Measurements from ENCODE around the gene TEX54.
"Not testable (repeated sequence)": the region's sequence is repeated elsewhere in the genome, so short reads cannot be mapped to it uniquely, and the experiment has no call there.

The TEX54 gene

GRCh38 chr11:62847767-62848314, 15.2 kb upstream of the TEX54 start:
- H3K4me3 ChIP-seq (ENCODE audit: low read length): no peak overlapping the region
- TF ChIP-seq CTCF (IDR thresholded peaks at IDR 0.05; ENCODE audit: insufficient read depth, low read depth, low read length, missing control alignments): no peak
- DNase-seq (ENCODE audit: low read depth): no peak

GRCh38 chr11:62846177-62846576, 13.5 kb upstream of the TEX54 start:
- H3K4me3 ChIP-seq (ENCODE audit: low read length): no peak overlapping the region
- no peak for TF ChIP-seq CTCF (IDR thresholded peaks at IDR 0.05; ENCODE audit: insufficient read depth, low read depth, low read length, missing control alignments)

GRCh38 chr11:62844154-62844553, 11.5 kb upstream of the TEX54 start:
- TF ChIP-seq CTCF (IDR thresholded peaks at IDR 0.05; ENCODE audit: insufficient read depth, low read depth, low read length, missing control alignments): no peak
- DNase-seq (ENCODE audit: low read depth): no peak
- no peak overlapping the region for H3K4me3 ChIP-seq (ENCODE audit: low read length)

More at GRCh38 chr11:62846177-62846576, 13.5 kb upstream of the TEX54 start:
- DNase-seq (ENCODE audit: low read depth): no peak

GRCh38 chr11:62843466-62843865, 10.8 kb upstream of the TEX54 start:
- no peak overlapping the region for H3K4me3 ChIP-seq (ENCODE audit: low read length)
- no peak for TF ChIP-seq CTCF (IDR thresholded peaks at IDR 0.05; ENCODE audit: insufficient read depth, low read depth, low read length, missing control alignments)
- DNase-seq (ENCODE audit: low read depth): no peak

GRCh38 chr11:62842891-62843290, 10.2 kb upstream of the TEX54 start:
- not testable (repeated sequence) for H3K4me3 ChIP-seq (ENCODE audit: low read length)

GRCh38 chr11:62842171-62842741, 9.6 kb upstream of the TEX54 start:
- no peak for DNase-seq (ENCODE audit: low read depth)
- peak overlapping the region; percentile 38 for H3K4me3 ChIP-seq (ENCODE audit: low read length)
- TF ChIP-seq CTCF (IDR thresholded peaks at IDR 0.05; ENCODE audit: insufficient read depth, low read depth, low read length, missing control alignments): no peak

More at GRCh38 chr11:62842891-62843290, 10.2 kb upstream of the TEX54 start:
- DNase-seq (ENCODE audit: low read depth): not testable (repeated sequence)

GRCh38 chr11:62841361-62842170, 8.9 kb upstream of the TEX54 start:
- TF ChIP-seq CTCF (IDR thresholded peaks at IDR 0.05; ENCODE audit: insufficient read depth, low read depth, low read length, missing control alignments): no peak
- peak; percentile 97 for DNase-seq (ENCODE audit: low read depth)
- peak overlapping the region; percentile 97 for H3K4me3 ChIP-seq (ENCODE audit: low read length)

- DNase-seq (ENCODE audit: low read depth): peak; percentile 83
- peak overlapping the region; percentile 97 for H3K4me3 ChIP-seq (ENCODE audit: low read length)
Measured at GRCh38 chr11:62840721-62841360, 8.2 kb upstream of the TEX54 start.
